ENCODE results near the gene ADCYAP1R1. TPM values are rescaled to one million over a fixed set of nuclear protein-coding genes. Genes with fewer than 3 reads are reported as not detected.

The ADCYAP1R1 gene
- 18.0 TPM for polyA plus RNA-seq (2013, experiment 1 of 4)
- polyA plus RNA-seq (2013, experiment 2 of 4) = 17.5 TPM
- 12.2 TPM for polyA plus RNA-seq (2013, experiment 3 of 4)
- 14.8 TPM for polyA plus RNA-seq (2013, experiment 4 of 4)

- peaks cover 43% of the 10 kb centered on the region for H3K27me3 ChIP-seq (ENCODE audit: control insufficient read depth, insufficient read depth, low read length, poor library complexity, severe bottlenecking)
- peaks cover 46% of the 10 kb centered on the region for H3K4me1 ChIP-seq (ENCODE audit: control insufficient read depth, insufficient read depth, low read length)
- H3K36me3 ChIP-seq (ENCODE audit: control insufficient read depth, insufficient read depth, low read length) = no peaks in the 10 kb centered on the region
- no peaks in the 10 kb centered on the region for H3K9me3 ChIP-seq (ENCODE audit: control insufficient read depth, low read length)
- 6 to 8% methylated on average over 54 to 56 of the region's 56 CpGs for WGBS, 2 experiments
- no peak within 1 kb of the TSS for H3K27ac ChIP-seq (ENCODE audit: insufficient read depth, low read depth, low read length, poor library complexity, severe bottlenecking)
- H3K4me3 ChIP-seq (ENCODE audit: insufficient read depth, low read depth, low read length) = peak within 1 kb of the TSS; percentile 66
These were observed at the start of gene ADCYAP1R1 for GRCh38 chr7:31051598-31052486. ADCYAP1R1 (plus strand) TSS chr7:31052308; CDS start chr7:31063265, 10,957 bp downstream.

DNA sequence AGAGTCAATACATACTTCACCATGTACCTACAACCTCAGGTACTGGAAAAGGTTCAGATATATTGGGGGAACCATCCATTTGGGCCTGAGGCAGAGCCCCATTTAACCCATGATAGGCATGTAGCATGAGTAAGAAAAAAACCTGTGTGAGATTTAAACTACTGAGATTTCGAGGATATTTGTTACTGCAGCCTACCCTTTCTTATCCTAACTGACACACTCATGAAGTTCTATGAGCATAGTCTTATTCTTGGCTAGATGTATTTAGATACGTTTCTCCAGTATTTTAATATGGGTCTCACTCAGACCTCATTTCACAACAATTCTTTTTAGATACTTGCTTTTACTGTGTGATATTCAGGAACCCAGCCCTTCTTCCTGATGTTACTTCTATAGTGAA is 49.0 kb upstream of the ADCYAP1R1 start:
- H3K9me3 ChIP-seq (ENCODE audit: control insufficient read depth, low read length) = no peaks in the 10 kb centered on the region

GRCh38 chr7:31003721-31004120 is 48.4 kb upstream of the ADCYAP1R1 start:
- 92 to 96% methylated on average over 6 of the region's 6 CpGs for WGBS, 2 experiments

More for the DNA sequence above, 49.0 kb upstream of the ADCYAP1R1 start:
- H3K27me3 ChIP-seq (ENCODE audit: control insufficient read depth, insufficient read depth, low read length, poor library complexity, severe bottlenecking) = no peaks in the 10 kb centered on the region
- H3K4me1 ChIP-seq (ENCODE audit: control insufficient read depth, insufficient read depth, low read length) = peaks cover 4% of the 10 kb centered on the region
- H3K27ac ChIP-seq (ENCODE audit: insufficient read depth, low read depth, low read length, poor library complexity, severe bottlenecking) = no peak overlapping the region
- H3K4me3 ChIP-seq (ENCODE audit: insufficient read depth, low read depth, low read length) = no peak overlapping the region
- H3K36me3 ChIP-seq (ENCODE audit: control insufficient read depth, insufficient read depth, low read length) = no peaks in the 10 kb centered on the region
- WGBS, 2 experiments = 100% methylated on average over 1 to 2 of the region's 2 CpGs

GRCh38 chr7:31004393-31004792 is 47.7 kb upstream of the ADCYAP1R1 start:
- WGBS, 2 experiments = 88 to 92% methylated on average over 1 of the region's 1 CpG
- Histone ChIP-seq H3K9me3 (ENCODE audit: control insufficient read depth, low read length) (no peaks in the 10 kb centered on the region), H3K4me3 (ENCODE audit: insufficient read depth, low read depth, low read length) (no peak overlapping the region), H3K36me3 (ENCODE audit: control insufficient read depth, insufficient read depth, low read length) (no peaks in the 10 kb centered on the region), H3K27me3 (ENCODE audit: control insufficient read depth, insufficient read depth, low read length, poor library complexity, severe bottlenecking) (no peaks in the 10 kb centered on the region), H3K4me1 (ENCODE audit: control insufficient read depth, insufficient read depth, low read length) (peaks cover 4% of the 10 kb centered on the region), H3K27ac (ENCODE audit: insufficient read depth, low read depth, low read length, poor library complexity, severe bottlenecking) (no peak overlapping the region)

More at GRCh38 chr7:31003721-31004120, 48.4 kb upstream of the ADCYAP1R1 start:
- H3K9me3 ChIP-seq (ENCODE audit: control insufficient read depth, low read length) = no peaks in the 10 kb centered on the region
- H3K27me3 ChIP-seq (ENCODE audit: control insufficient read depth, insufficient read depth, low read length, poor library complexity, severe bottlenecking) = no peaks in the 10 kb centered on the region
- H3K27ac ChIP-seq (ENCODE audit: insufficient read depth, low read depth, low read length, poor library complexity, severe bottlenecking) = no peak overlapping the region
- peaks cover 4% of the 10 kb centered on the region for H3K4me1 ChIP-seq (ENCODE audit: control insufficient read depth, insufficient read depth, low read length)
- H3K36me3 ChIP-seq (ENCODE audit: control insufficient read depth, insufficient read depth, low read length) = no peaks in the 10 kb centered on the region
- no peak overlapping the region for H3K4me3 ChIP-seq (ENCODE audit: insufficient read depth, low read depth, low read length)

DNA sequence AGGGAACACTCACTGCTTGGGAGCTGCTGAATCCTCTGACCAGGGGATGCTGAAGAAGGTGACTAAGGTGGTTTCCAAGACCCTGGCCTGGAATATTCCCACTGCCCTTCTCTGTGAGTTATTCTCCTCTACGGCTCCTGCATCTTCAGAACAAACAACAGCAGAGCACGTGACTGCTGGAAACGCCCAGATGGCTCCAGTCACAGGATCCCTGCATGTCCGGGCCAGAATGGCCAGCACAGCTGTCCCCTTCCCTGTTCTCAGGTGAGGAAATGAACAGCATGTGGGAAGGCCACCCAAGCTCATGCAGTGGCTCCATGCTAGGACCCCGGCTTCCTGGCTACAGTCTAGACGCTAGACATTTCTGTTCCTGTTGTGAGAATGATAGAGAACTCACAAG is 45.3 kb upstream of the ADCYAP1R1 start:
- Histone ChIP-seq H3K4me1 (ENCODE audit: control insufficient read depth, insufficient read depth, low read length) (no peaks in the 10 kb centered on the region), H3K27me3 (ENCODE audit: control insufficient read depth, insufficient read depth, low read length, poor library complexity, severe bottlenecking) (no peaks in the 10 kb centered on the region), H3K36me3 (ENCODE audit: control insufficient read depth, insufficient read depth, low read length) (no peaks in the 10 kb centered on the region), H3K27ac (ENCODE audit: insufficient read depth, low read depth, low read length, poor library complexity, severe bottlenecking) (no peak overlapping the region), H3K9me3 (ENCODE audit: control insufficient read depth, low read length) (peaks cover 3% of the 10 kb centered on the region), H3K4me3 (ENCODE audit: insufficient read depth, low read depth, low read length) (no peak overlapping the region)
- 90 to 93% methylated on average over 6 of the region's 6 CpGs for WGBS, 2 experiments

DNA sequence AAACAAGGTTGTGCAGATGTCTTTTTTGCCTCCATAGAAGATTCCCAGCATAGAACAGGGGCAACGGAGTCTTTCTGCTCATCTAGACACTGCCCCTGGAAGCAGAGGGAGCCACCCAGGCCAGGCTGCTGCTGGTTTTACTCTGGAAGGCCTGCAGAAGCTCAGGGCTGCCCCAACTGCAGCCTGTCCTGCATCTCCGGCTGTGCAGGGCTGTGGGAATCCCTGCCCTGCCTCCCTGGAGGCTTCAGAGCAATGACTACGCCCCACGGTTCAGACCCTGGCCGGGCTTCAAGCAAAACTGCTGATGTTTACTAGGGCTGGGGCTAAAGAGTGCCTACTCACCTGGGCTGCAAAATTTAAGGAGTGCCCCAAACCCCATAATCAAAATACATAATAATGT is 44.5 kb upstream of the ADCYAP1R1 start:
- no peaks in the 10 kb centered on the region for H3K36me3 ChIP-seq (ENCODE audit: control insufficient read depth, insufficient read depth, low read length)
- peaks cover 3% of the 10 kb centered on the region for H3K9me3 ChIP-seq (ENCODE audit: control insufficient read depth, low read length)
- no peak overlapping the region for H3K27ac ChIP-seq (ENCODE audit: insufficient read depth, low read depth, low read length, poor library complexity, severe bottlenecking)
- 76 to 79% methylated on average over 5 of the region's 5 CpGs for WGBS, 2 experiments
- no peak overlapping the region for H3K4me3 ChIP-seq (ENCODE audit: insufficient read depth, low read depth, low read length)
- H3K4me1 ChIP-seq (ENCODE audit: control insufficient read depth, insufficient read depth, low read length) = no peaks in the 10 kb centered on the region
- no peaks in the 10 kb centered on the region for H3K27me3 ChIP-seq (ENCODE audit: control insufficient read depth, insufficient read depth, low read length, poor library complexity, severe bottlenecking)

GRCh38 chr7:31014826-31015225 is 37.3 kb upstream of the ADCYAP1R1 start:
- Histone ChIP-seq H3K27me3 (ENCODE audit: control insufficient read depth, insufficient read depth, low read length, poor library complexity, severe bottlenecking) (no peaks in the 10 kb centered on the region), H3K36me3 (ENCODE audit: control insufficient read depth, insufficient read depth, low read length) (no peaks in the 10 kb centered on the region), H3K9me3 (ENCODE audit: control insufficient read depth, low read length) (peaks cover 3% of the 10 kb centered on the region), H3K4me1 (ENCODE audit: control insufficient read depth, insufficient read depth, low read length) (peaks cover 10% of the 10 kb centered on the region), H3K27ac (ENCODE audit: insufficient read depth, low read depth, low read length, poor library complexity, severe bottlenecking) (no peak overlapping the region), H3K4me3 (ENCODE audit: insufficient read depth, low read depth, low read length) (no peak overlapping the region)
- WGBS, 2 experiments = 90 to 99% methylated on average over 3 of the region's 3 CpGs

- Histone ChIP-seq H3K27me3 (ENCODE audit: control insufficient read depth, insufficient read depth, low read length, poor library complexity, severe bottlenecking) (no peaks in the 10 kb centered on the region), H3K4me1 (ENCODE audit: control insufficient read depth, insufficient read depth, low read length) (peaks cover 10% of the 10 kb centered on the region), H3K27ac (ENCODE audit: insufficient read depth, low read depth, low read length, poor library complexity, severe bottlenecking) (no peak overlapping the region), H3K9me3 (ENCODE audit: control insufficient read depth, low read length) (no peaks in the 10 kb centered on the region), H3K4me3 (ENCODE audit: insufficient read depth, low read depth, low read length) (no peak overlapping the region), H3K36me3 (ENCODE audit: control insufficient read depth, insufficient read depth, low read length) (no peaks in the 10 kb centered on the region)
- 85 to 93% methylated on average over 7 of the region's 7 CpGs for WGBS, 2 experiments
These were observed 35.0 kb upstream of the ADCYAP1R1 start for GRCh38 chr7:31017032-31017675.

GRCh38 chr7:31017721-31018120 is 34.4 kb upstream of the ADCYAP1R1 start:
- Histone ChIP-seq H3K4me3 (ENCODE audit: insufficient read depth, low read depth, low read length) (no peak overlapping the region), H3K4me1 (ENCODE audit: control insufficient read depth, insufficient read depth, low read length) (peaks cover 10% of the 10 kb centered on the region), H3K27me3 (ENCODE audit: control insufficient read depth, insufficient read depth, low read length, poor library complexity, severe bottlenecking) (no peaks in the 10 kb centered on the region), H3K27ac (ENCODE audit: insufficient read depth, low read depth, low read length, poor library complexity, severe bottlenecking) (no peak overlapping the region), H3K9me3 (ENCODE audit: control insufficient read depth, low read length) (no peaks in the 10 kb centered on the region), H3K36me3 (ENCODE audit: control insufficient read depth, insufficient read depth, low read length) (no peaks in the 10 kb centered on the region)
- 90 to 93% methylated on average over 5 of the region's 5 CpGs for WGBS, 2 experiments

DNA sequence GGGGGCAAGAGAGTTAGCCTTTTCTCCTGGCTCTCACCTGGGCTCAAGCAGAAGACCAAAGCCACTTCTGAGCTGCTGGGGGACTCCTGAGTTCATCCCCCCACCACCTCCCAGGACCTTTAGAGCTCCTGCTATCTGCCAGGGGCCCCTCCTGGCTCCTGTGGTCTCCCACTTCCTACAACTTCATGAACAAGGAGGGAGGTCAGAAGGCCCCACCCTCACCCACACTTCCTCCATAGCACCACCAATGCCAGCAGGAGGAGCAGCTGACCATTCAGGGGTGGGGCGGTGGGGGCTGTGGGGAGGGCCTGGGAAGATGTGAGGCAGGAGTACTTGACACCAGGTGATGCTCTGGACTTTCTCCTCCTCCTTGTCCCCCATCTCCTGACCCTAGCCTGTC is 32.6 kb upstream of the ADCYAP1R1 start:
- 86 to 89% methylated on average over 1 of the region's 1 CpG for WGBS, 2 experiments
- Histone ChIP-seq H3K27me3 (ENCODE audit: control insufficient read depth, insufficient read depth, low read length, poor library complexity, severe bottlenecking) (no peaks in the 10 kb centered on the region), H3K36me3 (ENCODE audit: control insufficient read depth, insufficient read depth, low read length) (no peaks in the 10 kb centered on the region), H3K9me3 (ENCODE audit: control insufficient read depth, low read length) (no peaks in the 10 kb centered on the region), H3K4me1 (ENCODE audit: control insufficient read depth, insufficient read depth, low read length) (peaks cover 10% of the 10 kb centered on the region), H3K4me3 (ENCODE audit: insufficient read depth, low read depth, low read length) (no peak overlapping the region), H3K27ac (ENCODE audit: insufficient read depth, low read depth, low read length, poor library complexity, severe bottlenecking) (no peak overlapping the region)
